ENCODE data around the gene CD180. TPM values are rescaled to one million over a fixed set of nuclear protein-coding genes. Genes with fewer than 3 reads are reported as not detected.

Gene CD180
- total RNA-seq, 4 donors from 2014 or later = 0.82 to 5.2 (median 2.6) TPM; not detected in 1

DNA sequence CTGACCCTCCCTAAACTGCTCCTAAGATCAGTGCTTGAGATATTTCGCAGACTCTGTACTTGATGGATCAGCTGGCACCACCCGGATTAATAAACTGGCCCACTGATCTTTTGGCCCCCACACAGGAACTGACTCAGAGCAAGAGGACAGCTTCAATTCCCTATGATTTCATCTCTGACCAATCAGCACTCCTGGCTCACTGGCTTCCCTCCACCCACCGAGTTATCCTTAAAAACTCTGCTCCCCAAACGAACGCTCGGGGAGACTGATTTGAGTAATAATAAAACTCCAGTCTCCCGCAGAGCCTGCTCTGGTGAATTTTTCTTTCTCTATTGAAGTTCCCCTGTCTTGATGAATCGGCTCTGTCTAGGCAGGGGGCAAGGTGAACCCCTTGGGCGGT lies 36.5 kb upstream of the CD180 start:
- WGBS, 2 donors (ENCODE audit: low coverage in 1 of 2) = 77% methylated on average over 9 of the region's 9 CpGs; no CpG with 5 or more reads in 1 of the 2 donors
- Histone ChIP-seq H3K4me1 (peaks cover 4 to 15% (median 7%) of the 10 kb centered on the region in 4 donors), H3K4me3 (no peak overlapping the region), H3K9me3 (no peaks in the 10 kb centered on the region), H3K27ac (no peak overlapping the region), H3K27me3 (no peaks in the 10 kb centered on the region), H3K36me3 (no peaks in the 10 kb centered on the region)
- TF ChIP-seq EP300 (IDR thresholded peaks at IDR 0.05; ENCODE audit: low read depth) = no peak
- TF ChIP-seq, protein P1, sequence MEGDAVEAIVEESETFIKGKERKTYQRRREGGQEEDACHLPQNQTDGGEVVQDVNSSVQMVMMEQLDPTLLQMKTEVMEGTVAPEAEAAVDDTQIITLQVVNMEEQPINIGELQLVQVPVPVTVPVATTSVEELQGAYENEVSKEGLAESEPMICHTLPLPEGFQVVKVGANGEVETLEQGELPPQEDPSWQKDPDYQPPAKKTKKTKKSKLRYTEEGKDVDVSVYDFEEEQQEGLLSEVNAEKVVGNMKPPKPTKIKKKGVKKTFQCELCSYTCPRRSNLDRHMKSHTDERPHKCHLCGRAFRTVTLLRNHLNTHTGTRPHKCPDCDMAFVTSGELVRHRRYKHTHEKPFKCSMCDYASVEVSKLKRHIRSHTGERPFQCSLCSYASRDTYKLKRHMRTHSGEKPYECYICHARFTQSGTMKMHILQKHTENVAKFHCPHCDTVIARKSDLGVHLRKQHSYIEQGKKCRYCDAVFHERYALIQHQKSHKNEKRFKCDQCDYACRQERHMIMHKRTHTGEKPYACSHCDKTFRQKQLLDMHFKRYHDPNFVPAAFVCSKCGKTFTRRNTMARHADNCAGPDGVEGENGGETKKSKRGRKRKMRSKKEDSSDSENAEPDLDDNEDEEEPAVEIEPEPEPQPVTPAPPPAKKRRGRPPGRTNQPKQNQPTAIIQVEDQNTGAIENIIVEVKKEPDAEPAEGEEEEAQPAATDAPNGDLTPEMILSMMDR (IDR thresholded peaks at IDR 0.05) = no peak
- no peak for TF ChIP-seq POLR2AphosphoS5 (IDR thresholded peaks at IDR 0.05)
- TF ChIP-seq POLR2A (IDR thresholded peaks at IDR 0.05) = no peak
- in situ Hi-C loops (cut with MboI; ENCODE audit: low pct_ligation_motif_present in 1 of 4, low pct_unique_long_range_greater_than_20kb in 1 of 4, low sequenced_read_pairs in 3 of 4) (loop anchor here in 3 of 4 donors (25.0 kb wide), 3 partner anchors 1029 to 1729 kb away; no protein-coding TSS in a partner anchor), intact Hi-C loops (cut with DNase I; ENCODE audit: low total_unique reads) (no loop called here)
- no peak for DNase-seq

DNA sequence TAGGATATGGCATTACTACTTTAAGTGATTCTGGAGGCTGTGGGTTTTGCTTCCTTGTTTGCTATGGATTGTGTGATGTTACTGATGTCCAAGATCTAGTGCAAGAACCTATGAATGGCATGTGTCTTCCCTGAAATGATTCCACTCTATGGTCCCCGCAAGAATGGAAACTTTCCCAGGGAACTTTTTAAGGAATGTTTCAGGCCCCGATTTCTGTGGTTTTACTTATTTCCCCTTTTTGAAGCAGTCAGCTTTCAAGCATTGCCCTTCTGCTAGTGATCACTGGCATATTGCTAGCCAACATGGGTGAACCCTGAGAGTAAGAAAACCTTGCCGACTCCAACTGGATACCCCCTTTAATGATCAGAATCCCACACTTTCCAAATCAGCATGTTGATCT lies 26.6 kb upstream of the CD180 start:
- TF ChIP-seq EP300 (IDR thresholded peaks at IDR 0.05; ENCODE audit: low read depth) = no peak
- TF ChIP-seq, protein P1 (IDR thresholded peaks at IDR 0.05) = no peak
- intact Hi-C loops (cut with DNase I; ENCODE audit: low total_unique reads) = no loop called here
- in situ Hi-C loops (cut with MboI; ENCODE audit: low pct_ligation_motif_present in 1 of 4, low pct_unique_long_range_greater_than_20kb in 1 of 4, low sequenced_read_pairs in 3 of 4) = no loop called here

DNA sequence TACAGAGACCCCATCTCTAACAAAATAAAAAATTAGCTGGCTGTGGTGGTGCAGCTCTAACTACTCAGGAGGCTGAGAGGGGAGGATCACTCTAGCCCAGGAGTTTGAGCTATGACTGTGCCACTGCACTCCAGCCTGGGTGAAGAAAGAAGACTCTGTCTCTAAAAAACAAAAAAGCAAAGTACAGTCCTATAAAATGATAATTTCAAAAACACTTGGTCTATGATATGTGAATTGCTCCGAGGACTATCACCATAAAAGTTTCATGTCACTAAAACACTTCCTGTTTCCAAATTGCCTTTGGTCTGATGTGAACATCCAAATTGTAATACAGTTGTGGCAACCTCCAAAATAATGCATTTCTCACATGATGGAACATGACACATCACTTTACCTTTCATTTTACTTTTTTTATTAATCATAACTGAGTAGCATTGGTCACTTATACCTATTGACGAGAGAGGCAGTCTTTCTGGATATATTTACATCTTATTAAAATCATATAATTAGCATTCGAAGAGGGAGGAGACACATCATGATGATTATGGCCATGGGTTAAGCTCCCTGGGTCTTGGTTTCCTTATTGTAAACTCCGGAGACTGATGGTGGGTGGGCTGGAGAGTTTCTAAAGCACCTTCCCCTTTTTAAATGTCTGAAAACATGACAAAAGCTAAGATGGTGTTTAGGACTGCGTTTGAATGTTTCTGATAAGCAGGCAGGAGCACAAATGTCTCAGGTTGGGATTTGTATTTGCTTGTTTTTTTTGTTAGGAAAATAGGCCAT lies 25.8 kb upstream of the CD180 start:
- Histone ChIP-seq H3K4me1 (peaks cover 0 to 4% (median 2%) of the 10 kb centered on the region in 4 donors), H3K27ac (peak overlapping the region; percentile 0 to 39 (median 22)), H3K27me3 (no peaks in the 10 kb centered on the region), H3K36me3 (no peaks in the 10 kb centered on the region), H3K9me3 (no peaks in the 10 kb centered on the region), H3K4me3 (no peak overlapping the region)
- in situ Hi-C loops (cut with MboI; ENCODE audit: low pct_ligation_motif_present in 1 of 4, low pct_unique_long_range_greater_than_20kb in 1 of 4, low sequenced_read_pairs in 3 of 4) = no loop called here
- WGBS, 2 donors (ENCODE audit: low coverage in 1 of 2) = 69 to 86% methylated on average over 4 to 5 of the region's 5 CpGs
- DNase-seq = no peak
- no peak for TF ChIP-seq POLR2A (IDR thresholded peaks at IDR 0.05)
- no peak for TF ChIP-seq EP300 (IDR thresholded peaks at IDR 0.05; ENCODE audit: low read depth)
- no peak for TF ChIP-seq POLR2AphosphoS5 (IDR thresholded peaks at IDR 0.05)
- TF ChIP-seq, protein P1 (IDR thresholded peaks at IDR 0.05) = no peak
- intact Hi-C loops (cut with DNase I; ENCODE audit: low total_unique reads) = no loop called here

More for the DNA sequence above, 26.6 kb upstream of the CD180 start:
- Histone ChIP-seq H3K27ac (no peak overlapping the region), H3K4me3 (no peak overlapping the region), H3K9me3 (no peaks in the 10 kb centered on the region), H3K27me3 (no peaks in the 10 kb centered on the region), H3K36me3 (no peaks in the 10 kb centered on the region), H3K4me1 (peaks cover 0 to 4% (median 2%) of the 10 kb centered on the region in 4 donors)
- 60 to 62% methylated on average over 2 to 3 of the region's 3 CpGs for WGBS, 2 donors (ENCODE audit: low coverage in 1 of 2)
- DNase-seq = no peak

DNA sequence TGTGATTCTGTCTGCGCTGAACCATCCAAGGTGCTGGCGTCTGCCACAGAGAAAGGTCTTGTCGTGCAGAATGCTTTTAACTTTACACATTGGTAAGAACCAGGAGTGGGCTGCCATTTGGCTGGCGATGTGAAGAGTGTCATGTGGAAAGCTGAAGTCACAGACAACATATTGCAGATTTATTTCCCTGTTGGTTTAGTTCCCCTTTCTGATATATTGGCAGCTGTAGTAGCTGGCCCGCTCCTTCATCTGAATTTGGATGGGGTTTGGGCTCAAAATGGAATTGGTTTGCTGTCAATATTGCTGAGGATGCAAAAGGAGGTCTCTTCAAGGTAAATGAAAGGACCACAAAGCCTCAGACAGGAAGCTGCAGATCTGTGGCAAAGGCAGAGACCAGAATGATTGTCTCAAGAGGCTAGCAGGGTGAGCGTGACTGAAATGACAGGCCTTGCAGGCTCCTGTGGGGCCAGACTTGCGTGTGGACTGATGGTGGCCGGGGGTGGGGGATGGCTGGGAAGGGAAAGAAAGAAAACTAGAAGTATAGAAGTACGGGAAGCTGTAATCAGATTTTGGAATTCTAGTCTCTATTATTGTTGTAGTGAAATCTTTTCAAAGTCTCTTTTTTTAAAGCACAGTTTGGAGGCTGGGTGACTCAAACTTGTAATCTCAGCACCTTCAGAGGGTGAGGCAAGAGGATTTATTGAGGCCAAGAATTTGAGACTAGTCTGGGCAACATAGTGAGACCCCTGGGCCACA lies 25.1 kb upstream of the CD180 start:
- WGBS, 2 donors (ENCODE audit: low coverage in 1 of 2) = 70 to 76% methylated on average over 7 to 9 of the region's 9 CpGs
- intact Hi-C loops (cut with DNase I; ENCODE audit: low total_unique reads) (no loop called here), in situ Hi-C loops (cut with MboI; ENCODE audit: low pct_ligation_motif_present in 1 of 4, low pct_unique_long_range_greater_than_20kb in 1 of 4, low sequenced_read_pairs in 3 of 4) (no loop called here)
- Histone ChIP-seq H3K9me3 (no peaks in the 10 kb centered on the region), H3K27me3 (no peaks in the 10 kb centered on the region), H3K4me3 (no peak overlapping the region), H3K36me3 (no peaks in the 10 kb centered on the region), H3K27ac (peak overlapping the region; percentile 0 to 39 (median 22)), H3K4me1 (peaks cover 0 to 7% (median 2%) of the 10 kb centered on the region in 4 donors)
- peak; percentile 19 for DNase-seq
- no peak for TF ChIP-seq EP300 (IDR thresholded peaks at IDR 0.05; ENCODE audit: low read depth)
- TF ChIP-seq, protein P1 (IDR thresholded peaks at IDR 0.05) = no peak
- no peak for TF ChIP-seq POLR2A (IDR thresholded peaks at IDR 0.05)
- no peak for TF ChIP-seq POLR2AphosphoS5 (IDR thresholded peaks at IDR 0.05)
